Gastrocnemius medialis (tissue), 4 donors: ENCODE results near the gene CCNJ.

Source experiments
- CTCF ChIP-seq, 5 experiments: fragments of 450-650 bp in 3 of 5; fragments of 200-600 bp in 2 of 5; sonication (generic) in 2 of 5; IDR thresholded peaks in 4 of 5; conservative IDR thresholded peaks in 1 of 5; 1 replicate in 4 of 5; 2 replicates in 1 of 5; pipeline ENCODE4 v1.5.1; 2016 to 2019; ENCODE audit warnings: antibody characterized with exemption in 5 of 5, mild to moderate bottlenecking in 3 of 5, moderate library complexity in 3 of 5
- POLR2A ChIP-seq, 2 donors: fragments of 450-650 bp; IDR thresholded peaks; one replicate each; pipeline ENCODE4 v1.6.1; 2017; ENCODE audit warnings: antibody characterized with exemption in 2 of 2, mild to moderate bottlenecking in 2 of 2, moderate library complexity in 2 of 2

GRCh38 chr10:96097865-96098264 lies 54.5 kb downstream of the CCNJ start:
- TF ChIP-seq CTCF (IDR thresholded peaks at IDR 0.05 in 4 of 5, conservative IDR thresholded peaks at IDR 0.05 in 1 of 5) (no peak), POLR2A (IDR thresholded peaks at IDR 0.05) (no peak)
